RCC 7860 (cell line): Measurements from ENCODE around the gene MLPH.
"Not testable (repeated sequence)": the region's sequence is repeated elsewhere in the genome, so short reads cannot be mapped to it uniquely, and the experiment has no call there.

ENCODE experiments used
- DNase-seq: peaks from one replicate; pipeline ENCODE4 v3.0.0-alpha.2; 2015; ENCODE audit warnings: low spot score
- FAIRE-seq: peaks from 2 replicates; lab custom pipeline; 2012; peaks lifted over from hg19 to GRCh38; lab: Jason Lieb, UNC

MLPH gene

GRCh38 chr2:237456200-237456843, 30.7 kb upstream of the MLPH start:
- FAIRE-seq (peak; percentile 39), DNase-seq (peak; percentile 73)

- FAIRE-seq, result no peak
- no peak for DNase-seq
These were observed 29.6 kb upstream of the MLPH start for GRCh38 chr2:237457388-237457941.

- FAIRE-seq, result no peak
These were observed 28.5 kb upstream of the MLPH start for GRCh38 chr2:237458519-237458918.

GRCh38 chr2:237459226-237459625, 27.8 kb upstream of the MLPH start:
- FAIRE-seq (no peak), DNase-seq (no peak)

More at GRCh38 chr2:237458519-237458918, 28.5 kb upstream of the MLPH start:
- DNase-seq, result no peak

- FAIRE-seq, result peak; percentile 73
- peak; percentile 87 for DNase-seq
These were observed 27.3 kb upstream of the MLPH start for GRCh38 chr2:237459741-237460174.

- FAIRE-seq (no peak), DNase-seq (peak; percentile 20)
These were observed 22.2 kb upstream of the MLPH start for GRCh38 chr2:237464757-237465391.

GRCh38 chr2:237465515-237466148, 21.4 kb upstream of the MLPH start:
- FAIRE-seq (peak; percentile 93), DNase-seq (peak; percentile 96)

GRCh38 chr2:237466211-237466610, 20.8 kb upstream of the MLPH start:
- FAIRE-seq, result peak; percentile 95

GRCh38 chr2:237467447-237468179, 19.4 kb upstream of the MLPH start:
- DNase-seq (no peak), FAIRE-seq (no peak)

More at GRCh38 chr2:237466211-237466610, 20.8 kb upstream of the MLPH start:
- DNase-seq, result peak; percentile 89

- not testable (repeated sequence) for DNase-seq, FAIRE-seq
These were observed 17.6 kb upstream of the MLPH start for GRCh38 chr2:237469410-237469809.

- FAIRE-seq, result no peak
- no peak for DNase-seq
These were observed 17.2 kb upstream of the MLPH start for GRCh38 chr2:237469849-237470248.

GRCh38 chr2:237470914-237471313, 16.1 kb upstream of the MLPH start:
- DNase-seq (no peak), FAIRE-seq (no peak)

GRCh38 chr2:237471438-237472186, 15.4 kb upstream of the MLPH start:
- DNase-seq, result peak; percentile 50

GRCh38 chr2:237472187-237472712, 14.8 kb upstream of the MLPH start:
- DNase-seq (no peak), FAIRE-seq (no peak)

More at GRCh38 chr2:237471438-237472186, 15.4 kb upstream of the MLPH start:
- no peak for FAIRE-seq

GRCh38 chr2:237472909-237473877, 13.9 kb upstream of the MLPH start:
- no peak for FAIRE-seq
- DNase-seq, result no peak

- FAIRE-seq (no peak), DNase-seq (peak; percentile 67)
These were observed 13.1 kb upstream of the MLPH start for GRCh38 chr2:237473878-237474441.

- FAIRE-seq (no peak), DNase-seq (no peak)
These were observed 12.6 kb upstream of the MLPH start for GRCh38 chr2:237474442-237474911.
